BLaER1 treated with 17β-estradiol and CSF1 and Interleukin-3, amounts not matched to agents 10 nM and 100 nM (cell line): ENCODE measurements around the gene GPN2.

ENCODE experiments used
- H3K27ac ChIP-seq, 11 experiments: shearing (Covaris generic); formaldehyde crosslinking; 2 replicates each; pipeline ENCODE4 v1.8.1; 2022
- H3K27me3 ChIP-seq, 11 experiments: shearing (Covaris generic); formaldehyde crosslinking; 2 replicates each; pipeline ENCODE4 v1.8.1; 2022
- H3K36me3 ChIP-seq, 11 experiments: shearing (Covaris generic); formaldehyde crosslinking; 2 replicates each; pipeline ENCODE4 v1.8.1; 2022
- H3K4me1 ChIP-seq, 10 experiments: shearing (Covaris generic); formaldehyde crosslinking; 2 replicates each; pipeline ENCODE4 v1.8.1; 2022
- H3K4me2 ChIP-seq, 11 experiments: shearing (Covaris generic); formaldehyde crosslinking; 2 replicates each; pipeline ENCODE4 v1.8.1; 2022
- H3K4me3 ChIP-seq, 10 experiments: shearing (Covaris generic); formaldehyde crosslinking; 2 replicates each; pipeline ENCODE4 v1.8.1; 2022
- H3K9ac ChIP-seq, 11 experiments: shearing (Covaris generic); formaldehyde crosslinking; 2 replicates each; pipeline ENCODE4 v1.8.1; 2022
- H3K9me3 ChIP-seq, 11 experiments: shearing (Covaris generic); formaldehyde crosslinking; replicated peaks in 1 of 11; 2 replicates each; pipeline ENCODE4 v1.8.1; 2022
- H4K20me1 ChIP-seq, 11 experiments: shearing (Covaris generic); formaldehyde crosslinking; 2 replicates each; pipeline ENCODE4 v1.8.1; 2022
- Cebpa-rat ChIP-seq, 11 experiments: shearing (Covaris generic); IDR thresholded peaks; 2 replicates each; pipeline ENCODE4 v1.8.1; 2022

Gene GPN2

GRCh38 chr1:26864610-26865480 lies 25.2 kb downstream of the GPN2 start:
- Histone ChIP-seq H3K27ac (peak overlapping the region; percentile 45 to 92 (median 85); a peak in 21 of 22 replicates), H3K4me2 (peak overlapping the region; percentile 93 to 100 (median 99)), H3K4me1 (peaks cover 15 to 39% (median 31%) of the 10 kb centered on the region in 10 experiments), H3K4me3 (peak overlapping the region; percentile 64 to 79 (median 72)), H3K27me3 (no peaks in the 10 kb centered on the region), H3K9ac (peak overlapping the region; percentile 77 to 91 (median 88)), H3K36me3 (no peaks in the 10 kb centered on the region), H3K9me3 (no peaks in the 10 kb centered on the region), H4K20me1 (no peaks in the 10 kb centered on the region)
- no peak for TF ChIP-seq Cebpa-rat (IDR thresholded peaks at IDR 0.05)

- H3K9ac ChIP-seq: peak overlapping the region in 7 of 11 experiments; percentile 72 to 91 (median 88); a peak in 10 of 22 replicates
- H3K36me3 ChIP-seq: no peaks in the 10 kb centered on the region
- TF ChIP-seq Cebpa-rat (IDR thresholded peaks at IDR 0.05): no peak
- peak overlapping the region; percentile 93 to 100 (median 99) for H3K4me2 ChIP-seq
- H3K9me3 ChIP-seq: no peaks in the 10 kb centered on the region
- peak overlapping the region in 7 of 10 experiments; percentile 67 to 79 (median 74); a peak in 10 of 20 replicates for H3K4me3 ChIP-seq
- peaks cover 15 to 37% (median 31%) of the 10 kb centered on the region in 10 experiments for H3K4me1 ChIP-seq
- peak overlapping the region in 1 of 11 experiments; percentile 89; a peak in 2 of 22 replicates for H3K27ac ChIP-seq
- no peaks in the 10 kb centered on the region for H4K20me1 ChIP-seq
- H3K27me3 ChIP-seq: no peaks in the 10 kb centered on the region
Observed at GRCh38 chr1:26863685-26864077, 26.4 kb downstream of the GPN2 start.

DNA sequence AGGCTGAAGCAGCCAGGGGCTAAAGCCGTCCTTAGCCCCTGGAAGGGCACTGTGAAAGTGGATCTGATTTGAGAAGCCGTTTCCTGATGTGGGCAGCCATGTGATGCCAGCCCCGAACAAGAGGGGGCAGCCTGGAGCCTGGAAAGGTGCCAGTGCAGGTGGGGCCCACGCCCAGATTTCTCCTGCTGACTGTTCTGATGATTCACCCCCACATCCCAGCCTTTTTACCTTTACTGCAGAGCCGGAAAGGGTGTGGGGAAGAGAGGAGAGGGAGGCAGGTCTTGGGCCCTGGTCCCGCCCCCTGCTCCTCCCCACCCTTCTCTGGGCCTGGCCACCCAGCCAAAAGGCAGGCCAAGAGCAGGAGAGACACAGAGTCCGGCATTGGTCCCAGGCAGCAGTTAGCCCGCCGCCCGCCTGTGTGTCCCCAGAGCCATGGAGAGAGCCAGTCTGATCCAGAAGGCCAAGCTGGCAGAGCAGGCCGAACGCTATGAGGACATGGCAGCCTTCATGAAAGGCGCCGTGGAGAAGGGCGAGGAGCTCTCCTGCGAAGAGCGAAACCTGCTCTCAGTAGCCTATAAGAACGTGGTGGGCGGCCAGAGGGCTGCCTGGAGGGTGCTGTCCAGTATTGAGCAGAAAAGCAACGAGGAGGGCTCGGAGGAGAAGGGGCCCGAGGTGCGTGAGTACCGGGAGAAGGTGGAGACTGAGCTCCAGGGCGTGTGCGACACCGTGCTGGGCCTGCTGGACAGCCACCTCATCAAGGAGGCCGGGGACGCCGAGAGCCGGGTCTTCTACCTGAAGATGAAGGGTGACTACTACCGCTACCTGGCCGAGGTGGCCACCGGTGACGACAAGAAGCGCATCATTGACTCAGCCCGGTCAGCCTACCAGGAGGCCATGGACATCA lies 27.1 kb downstream of the GPN2 start, which contains the start of gene SFN:
TSS of gene SFN (plus strand) at position 369 of the 904 bp plus-strand sequence. CDS start at position 433, 64 bp downstream.
- peak within 1 kb of the TSS in 9 of 11 experiments; percentile 72 to 91 (median 88); a peak in 16 of 22 replicates for H3K9ac ChIP-seq
- H3K27me3 ChIP-seq: no peaks in the 10 kb centered on the region
- H3K27ac ChIP-seq: peak within 1 kb of the TSS in 4 of 11 experiments; percentile 83 to 91 (median 88); a peak in 6 of 22 replicates
- no peaks in the 10 kb centered on the region for H3K9me3 ChIP-seq
- H3K36me3 ChIP-seq: 0 out of 22 replicates have a peak, but pooled peaks cover 0 to 3% (median 0%) of the 10 kb centered on the region in 11 experiments
- peaks cover 15 to 36% (median 31%) of the 10 kb centered on the region in 10 experiments for H3K4me1 ChIP-seq
- H4K20me1 ChIP-seq: no peaks in the 10 kb centered on the region
- peak within 1 kb of the TSS; percentile 93 to 100 (median 99) for H3K4me2 ChIP-seq
- no peak for TF ChIP-seq Cebpa-rat (IDR thresholded peaks at IDR 0.05)
- H3K4me3 ChIP-seq: peak within 1 kb of the TSS; percentile 64 to 79 (median 72); a peak in 17 of 20 replicates

DNA sequence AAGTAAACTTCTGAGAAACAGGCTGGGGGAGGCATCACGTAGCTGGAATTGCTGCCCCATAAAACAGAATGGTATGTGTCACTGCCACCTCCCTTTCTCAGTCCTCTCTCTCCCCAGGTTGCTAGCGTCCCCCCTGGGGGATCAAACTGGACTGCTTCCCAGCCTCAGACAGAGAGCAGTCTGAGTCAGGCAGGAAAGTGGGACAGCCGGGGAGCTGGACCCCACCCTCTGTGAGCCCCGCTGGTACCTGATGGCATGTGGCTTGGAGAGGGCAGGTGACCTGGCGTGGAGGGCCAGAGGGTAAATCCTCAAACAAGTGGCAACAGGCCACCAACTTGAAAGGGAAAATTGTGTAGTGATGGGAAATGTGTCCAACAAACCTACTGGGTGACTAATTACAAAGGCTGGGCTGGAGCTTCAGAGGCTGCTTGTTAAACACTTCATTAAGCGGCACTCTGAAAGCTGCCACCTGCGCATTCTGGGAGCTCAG lies 28.1 kb downstream of the GPN2 start:
- Histone ChIP-seq H3K27ac (no peak overlapping the region), H3K9me3 (no peaks in the 10 kb centered on the region), H3K36me3 (peaks cover 0 to 14% (median 0%) of the 10 kb centered on the region in 11 experiments; a peak in 6 of 22 replicates), H3K4me2 (no peak overlapping the region), H3K4me3 (no peak overlapping the region), H3K4me1 (peaks cover 15 to 36% (median 31%) of the 10 kb centered on the region in 10 experiments), H3K9ac (no peak overlapping the region; a peak in 2 of 22 replicates), H3K27me3 (no peaks in the 10 kb centered on the region), H4K20me1 (0 out of 22 replicates have a peak, but pooled peaks cover 0 to 1% (median 0%) of the 10 kb centered on the region in 11 experiments)
- TF ChIP-seq Cebpa-rat (IDR thresholded peaks at IDR 0.05): no peak

DNA sequence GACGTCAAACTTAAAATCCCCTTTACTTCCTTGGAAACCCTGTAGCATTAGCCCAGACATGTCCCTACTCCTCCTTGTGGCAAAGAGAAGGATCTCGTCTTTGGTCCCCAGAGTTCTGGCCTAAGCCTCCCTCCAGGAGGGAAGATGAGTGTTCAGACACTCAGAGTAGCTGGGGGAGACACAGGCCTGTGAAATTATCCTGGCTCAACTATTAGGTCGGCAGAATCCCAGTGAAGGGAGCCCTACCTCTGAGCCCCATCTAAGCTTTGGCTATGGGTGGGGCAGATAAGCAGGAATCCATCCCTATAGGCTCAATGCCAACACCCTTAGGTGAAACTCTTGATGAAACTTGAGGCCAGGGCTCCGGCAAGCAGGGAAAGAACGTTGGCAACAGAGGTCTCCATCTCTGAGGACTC lies 28.8 kb downstream of the GPN2 start:
- H3K4me2 ChIP-seq: no peak overlapping the region
- H3K4me3 ChIP-seq: no peak overlapping the region
- peaks cover 0 to 20% (median 2%) of the 10 kb centered on the region in 11 experiments; a peak in 11 of 22 replicates for H3K36me3 ChIP-seq
- no peak for TF ChIP-seq Cebpa-rat (IDR thresholded peaks at IDR 0.05)
- no peaks in the 10 kb centered on the region for H3K27me3 ChIP-seq
- peaks cover 14 to 35% (median 30%) of the 10 kb centered on the region in 10 experiments for H3K4me1 ChIP-seq
- H3K27ac ChIP-seq: no peak overlapping the region
- peak overlapping the region in 1 of 11 experiments; percentile 11; a peak in 1 of 22 replicates for H3K9ac ChIP-seq
- H3K9me3 ChIP-seq: no peaks in the 10 kb centered on the region
- 0 out of 22 replicates have a peak, but pooled peaks cover 0 to 7% (median 0%) of the 10 kb centered on the region in 11 experiments for H4K20me1 ChIP-seq

DNA sequence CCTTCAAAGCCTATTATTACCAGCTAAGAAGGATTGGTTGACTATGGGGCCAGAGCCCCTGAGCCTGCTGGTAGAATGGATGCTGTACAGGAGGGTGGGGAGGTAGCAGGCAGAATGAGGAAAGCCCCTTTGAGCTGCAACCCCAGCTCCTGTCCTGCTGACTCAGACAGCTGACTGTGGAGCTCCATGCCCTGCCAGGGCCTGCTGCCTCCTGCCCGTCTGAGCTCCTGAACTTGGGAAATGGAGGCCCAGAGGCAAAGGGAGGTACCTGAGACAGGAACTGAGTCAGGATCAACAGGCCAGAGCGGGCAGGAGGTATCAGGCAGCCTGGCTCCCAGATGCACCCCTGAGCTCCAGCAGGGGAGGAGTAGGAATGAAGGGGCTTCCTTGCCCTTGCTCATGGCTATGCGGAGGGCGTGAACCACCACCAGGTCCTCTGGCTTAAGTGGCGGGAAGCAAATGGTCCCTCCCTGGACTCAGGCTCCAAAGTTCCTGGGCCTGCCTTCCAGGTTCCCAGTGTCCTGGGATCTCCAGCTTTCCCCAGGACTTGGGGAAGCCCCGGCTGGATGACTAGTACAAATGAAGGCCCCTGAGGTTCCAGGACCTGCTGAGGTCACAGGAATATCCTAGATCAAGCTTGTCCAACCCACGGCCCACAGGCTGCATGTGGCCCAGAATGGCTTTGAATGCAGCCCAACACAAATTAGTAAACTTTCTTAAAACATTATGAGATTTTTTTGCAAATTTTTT lies 31.0 kb downstream of the GPN2 start:
- no peak for TF ChIP-seq Cebpa-rat (IDR thresholded peaks at IDR 0.05)
- Histone ChIP-seq H3K27me3 (no peaks in the 10 kb centered on the region), H4K20me1 (peaks cover 0 to 15% (median 0%) of the 10 kb centered on the region in 11 experiments; a peak in 3 of 22 replicates), H3K4me2 (no peak overlapping the region), H3K27ac (no peak overlapping the region), H3K9me3 (no peaks in the 10 kb centered on the region), H3K4me3 (no peak overlapping the region), H3K9ac (0 out of 22 replicates have a peak overlapping the region, but pooled peaks of 1 of the 11 experiments have one; percentile 26), H3K36me3 (peaks cover 20 to 43% (median 23%) of the 10 kb centered on the region in 11 experiments; a peak in 21 of 22 replicates), H3K4me1 (peaks cover 8 to 32% (median 20%) of the 10 kb centered on the region in 10 experiments; a peak in 19 of 20 replicates)

GRCh38 chr1:26858160-26858559 lies 31.9 kb downstream of the GPN2 start:
- no peak for TF ChIP-seq Cebpa-rat (IDR thresholded peaks at IDR 0.05)
- Histone ChIP-seq H3K4me3 (no peak overlapping the region), H3K9ac (no peak overlapping the region), H3K9me3 (no peaks in the 10 kb centered on the region), H3K27ac (no peak overlapping the region), H3K36me3 (peaks cover 28 to 52% (median 32%) of the 10 kb centered on the region in 11 experiments; a peak in 21 of 22 replicates), H3K4me1 (peaks cover 0 to 23% (median 11%) of the 10 kb centered on the region in 10 experiments; a peak in 18 of 20 replicates), H3K27me3 (no peaks in the 10 kb centered on the region), H3K4me2 (no peak overlapping the region), H4K20me1 (peaks cover 0 to 20% (median 0%) of the 10 kb centered on the region in 11 experiments; a peak in 5 of 22 replicates)
